A673 (cell line): ENCODE results near the gene GTF3C1. TPM values are rescaled to one million over a fixed set of nuclear protein-coding genes. Genes with fewer than 3 reads are reported as not detected.

Experiments used
- BruUV-seq: library from RNA; stranded (reverse); fragments of 400-500 nt; replicated peaks from 2 replicates; lab custom pipeline; 2021; lab: Mats Ljungman, UMichigan
- CTCF ChIA-PET: fragments of 300-600 bp; sonication (Branson Sonifier 250); formaldehyde crosslinking; loops from one replicate; lab custom pipeline; 2022; ENCODE audit warnings: antibody characterized with exemption; lab: Charles Lee
- POLR2A ChIA-PET: fragments of 300-600 bp; sonication (Branson Sonifier 250); formaldehyde crosslinking; loops from one replicate; lab custom pipeline; 2022; ENCODE audit warnings: antibody characterized with exemption; ENCODE audit not compliant: low non-redundant PET; lab: Charles Lee
- DNase-seq: peaks from one replicate; pipeline ENCODE4 v3.0.0-alpha.2; 2015; ENCODE audit warnings: low spot score
- H3K27ac ChIP-seq: fragments of 200-600 bp; sonication (generic); 2 replicates; pipeline ENCODE4 v1.5.1; 2016; ENCODE audit warnings: mixed run types, low read depth, mild to moderate bottlenecking, mixed read lengths, antibody characterized with exemption, low read length; ENCODE audit not compliant: poor library complexity, severe bottlenecking
- H3K27me3 ChIP-seq: fragments of 200-600 bp; sonication (generic); replicated peaks from 2 replicates; pipeline ENCODE4 v1.6.1; 2017; ENCODE audit warnings: mixed run types, low read depth, mild to moderate bottlenecking, mixed read lengths, antibody characterized with exemption, low read length; ENCODE audit not compliant: insufficient read depth, poor library complexity
- H3K36me3 ChIP-seq: fragments of 200-600 bp; sonication (generic); 2 replicates; pipeline ENCODE4 v1.6.1; 2016; ENCODE audit warnings: mixed run types, mild to moderate bottlenecking, mixed read lengths, antibody characterized with exemption, low read length; ENCODE audit not compliant: insufficient read depth, poor library complexity, severe bottlenecking
- H3K4me1 ChIP-seq: fragments of 200-600 bp; sonication (generic); 2 replicates; pipeline ENCODE4 v1.6.1; 2017; ENCODE audit warnings: mixed run types, mild to moderate bottlenecking, mixed read lengths, antibody characterized with exemption, low read length; ENCODE audit not compliant: insufficient read depth, poor library complexity, severe bottlenecking
- H3K4me3 ChIP-seq: fragments of 200-600 bp; sonication (generic); 2 replicates; pipeline ENCODE4 v1.5.1; 2016; ENCODE audit warnings: low read depth, mixed run types, mild to moderate bottlenecking, mixed read lengths, low read length; ENCODE audit not compliant: poor library complexity, severe bottlenecking
- H3K9me3 ChIP-seq: fragments of 200-600 bp; sonication (generic); 2 replicates; pipeline ENCODE4 v1.6.1; 2016; ENCODE audit warnings: mixed run types, low read depth, mild to moderate bottlenecking, mixed read lengths, antibody characterized with exemption, low read length; ENCODE audit not compliant: poor library complexity, severe bottlenecking
- EZH2 ChIP-seq: fragments of 200-600 bp; sonication (generic); IDR thresholded peaks from 2 replicates; pipeline ENCODE4 v1.6.1; 2017; ENCODE audit warnings: borderline replicate concordance, low read depth, mild to moderate bottlenecking, mixed read lengths, antibody characterized with exemption, low read length; ENCODE audit not compliant: poor library complexity, severe bottlenecking
- intact Hi-C: fragments of 100-400 bp; cut with micrococcal nuclease; formaldehyde crosslinking; loops from one replicate; pipeline ENCODE4 v1.10.0; 2022; ENCODE audit not compliant: unreplicated experiment
- total RNA-seq: library from RNA; stranded (reverse); gene quantifications from 2 replicates; pipeline ENCODE4 v1.2.3, GENCODE V29; 2021
- TF ChIP-seq, protein P1 (sequence below): fragments of 300-800, 200-600 bp; sonication (generic); conservative IDR thresholded peaks from 2 replicates; pipeline ENCODE4 v1.5.1; 2017; ENCODE audit warnings: low read depth, mild to moderate bottlenecking, antibody characterized with exemption, low read length, moderate library complexity, mixed read lengths

GTF3C1 gene
- total RNA-seq, 1 experiment from 2014 or later, result 94.2 TPM

DNA sequence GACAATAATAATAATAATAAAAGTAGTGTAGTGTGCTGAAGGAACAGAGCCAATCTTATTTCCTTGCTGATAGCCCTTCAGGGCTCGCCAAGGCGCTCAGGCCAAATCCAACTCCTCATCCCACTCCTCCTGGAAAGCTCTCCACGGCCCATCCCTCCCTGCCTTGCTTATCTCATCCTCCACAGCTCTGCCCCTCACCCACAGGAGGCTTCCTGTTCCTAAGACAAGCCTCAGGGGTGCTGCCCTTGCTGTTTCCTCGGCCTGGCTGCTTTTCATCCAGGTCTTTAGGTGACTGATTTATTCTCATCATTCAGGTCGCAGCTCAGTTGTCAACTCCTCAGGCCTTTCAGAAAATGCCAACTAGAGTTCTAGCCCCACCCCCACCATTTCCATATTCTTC, 11.2 kb downstream of the GTF3C1 start:
- Histone ChIP-seq H3K27ac (no peak overlapping the region), H3K4me3 (no peak overlapping the region), H3K9me3 (no peaks in the 10 kb centered on the region), H3K4me1 (no peaks in the 10 kb centered on the region), H3K36me3 (peaks cover 82% of the 10 kb centered on the region), H3K27me3 (no peaks in the 10 kb centered on the region)
- CTCF ChIA-PET, result no interaction called here
- TF ChIP-seq, protein P1, sequence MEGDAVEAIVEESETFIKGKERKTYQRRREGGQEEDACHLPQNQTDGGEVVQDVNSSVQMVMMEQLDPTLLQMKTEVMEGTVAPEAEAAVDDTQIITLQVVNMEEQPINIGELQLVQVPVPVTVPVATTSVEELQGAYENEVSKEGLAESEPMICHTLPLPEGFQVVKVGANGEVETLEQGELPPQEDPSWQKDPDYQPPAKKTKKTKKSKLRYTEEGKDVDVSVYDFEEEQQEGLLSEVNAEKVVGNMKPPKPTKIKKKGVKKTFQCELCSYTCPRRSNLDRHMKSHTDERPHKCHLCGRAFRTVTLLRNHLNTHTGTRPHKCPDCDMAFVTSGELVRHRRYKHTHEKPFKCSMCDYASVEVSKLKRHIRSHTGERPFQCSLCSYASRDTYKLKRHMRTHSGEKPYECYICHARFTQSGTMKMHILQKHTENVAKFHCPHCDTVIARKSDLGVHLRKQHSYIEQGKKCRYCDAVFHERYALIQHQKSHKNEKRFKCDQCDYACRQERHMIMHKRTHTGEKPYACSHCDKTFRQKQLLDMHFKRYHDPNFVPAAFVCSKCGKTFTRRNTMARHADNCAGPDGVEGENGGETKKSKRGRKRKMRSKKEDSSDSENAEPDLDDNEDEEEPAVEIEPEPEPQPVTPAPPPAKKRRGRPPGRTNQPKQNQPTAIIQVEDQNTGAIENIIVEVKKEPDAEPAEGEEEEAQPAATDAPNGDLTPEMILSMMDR, result no peak
- no peak for TF ChIP-seq EZH2
- BruUV-seq, result no TSS peak
- intact Hi-C loops, result no loop called here
- POLR2A ChIA-PET, result no interaction called here
- no peak for DNase-seq

DNA sequence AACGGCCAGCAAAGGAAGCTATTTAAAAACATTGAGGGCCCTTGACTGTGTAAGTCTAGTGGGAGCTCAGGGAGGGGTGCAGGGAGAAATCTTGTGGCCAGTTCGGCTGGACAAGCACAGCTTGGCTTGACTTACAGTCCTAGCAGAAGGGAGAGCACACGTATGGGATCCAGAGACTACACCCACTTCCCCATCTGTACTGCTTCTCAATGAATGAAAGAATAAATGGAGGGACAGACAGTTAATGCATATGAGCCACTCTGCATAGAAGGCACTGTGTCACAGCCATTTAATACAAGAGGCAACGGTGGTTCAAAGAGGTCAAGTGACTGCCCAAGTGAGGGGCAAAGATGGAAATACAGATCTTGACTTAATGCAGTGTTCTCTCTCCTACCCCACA, 15.5 kb downstream of the GTF3C1 start:
- H3K27ac ChIP-seq, result no peak overlapping the region
- no peaks in the 10 kb centered on the region for H3K9me3 ChIP-seq
- no TSS peak for BruUV-seq
- no peaks in the 10 kb centered on the region for H3K4me1 ChIP-seq
- intact Hi-C loops, result no loop called here
- CTCF ChIA-PET, result no interaction called here
- H3K36me3 ChIP-seq, result peaks cover 82% of the 10 kb centered on the region
- DNase-seq, result no peak
- H3K4me3 ChIP-seq, result no peak overlapping the region
- no peaks in the 10 kb centered on the region for H3K27me3 ChIP-seq
- POLR2A ChIA-PET, result no interaction called here
- TF ChIP-seq EZH2, result no peak

DNA sequence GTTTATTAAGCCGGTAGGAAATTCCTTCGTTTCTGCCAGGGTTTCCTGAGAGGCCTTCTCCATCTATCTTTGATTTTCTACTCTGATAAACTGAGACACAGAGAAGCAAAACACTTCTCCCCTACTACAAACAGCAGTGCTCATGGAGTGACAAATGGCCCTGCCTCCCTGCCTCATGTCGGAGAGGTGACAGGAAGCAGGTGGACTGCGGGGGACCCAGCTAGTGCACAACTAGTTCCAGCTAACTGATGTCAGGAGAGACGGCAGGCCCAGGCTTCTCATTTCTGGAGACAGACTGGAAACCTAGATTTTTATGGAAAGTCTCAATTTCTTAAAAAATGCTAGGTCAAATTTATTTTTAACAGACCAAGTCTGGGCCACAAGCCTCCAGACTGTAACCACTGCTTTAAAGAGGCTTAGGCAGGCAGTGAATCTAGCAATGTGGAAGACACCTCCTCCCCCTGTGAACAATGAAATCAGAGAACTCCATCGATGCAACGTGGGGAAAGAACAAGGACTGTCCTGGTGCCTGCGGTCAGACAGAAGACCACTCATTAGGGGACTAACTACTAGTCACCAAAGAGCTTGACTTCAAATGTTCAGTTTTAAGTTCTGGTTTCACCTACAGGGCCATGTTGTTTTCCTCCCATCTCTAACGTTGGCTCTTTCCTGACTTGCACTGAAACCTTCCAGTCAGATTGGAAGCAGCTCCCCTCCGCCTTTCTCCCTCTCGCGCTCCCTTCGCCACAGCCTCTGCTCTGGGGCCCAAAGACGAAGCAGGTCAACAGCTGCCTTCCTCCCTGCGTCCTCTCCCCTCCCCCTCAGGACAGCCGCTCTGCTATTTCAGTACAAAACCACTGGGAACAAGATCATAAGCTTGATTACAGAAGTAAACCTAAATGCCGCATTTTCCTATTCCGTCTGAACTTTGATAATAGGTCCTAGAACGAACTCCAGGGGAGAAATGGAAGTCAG, 17.6 kb downstream of the GTF3C1 start:
- CTCF ChIA-PET, result no interaction called here
- TF ChIP-seq, protein P1, result no peak
- no peak for TF ChIP-seq EZH2
- intact Hi-C loops, result no loop called here
- Histone ChIP-seq H3K27ac (no peak overlapping the region), H3K4me1 (no peaks in the 10 kb centered on the region), H3K4me3 (no peak overlapping the region), H3K27me3 (no peaks in the 10 kb centered on the region), H3K36me3 (peaks cover 85% of the 10 kb centered on the region), H3K9me3 (no peaks in the 10 kb centered on the region)
- no peak for DNase-seq
- BruUV-seq, result no TSS peak
- POLR2A ChIA-PET, result no interaction called here

DNA sequence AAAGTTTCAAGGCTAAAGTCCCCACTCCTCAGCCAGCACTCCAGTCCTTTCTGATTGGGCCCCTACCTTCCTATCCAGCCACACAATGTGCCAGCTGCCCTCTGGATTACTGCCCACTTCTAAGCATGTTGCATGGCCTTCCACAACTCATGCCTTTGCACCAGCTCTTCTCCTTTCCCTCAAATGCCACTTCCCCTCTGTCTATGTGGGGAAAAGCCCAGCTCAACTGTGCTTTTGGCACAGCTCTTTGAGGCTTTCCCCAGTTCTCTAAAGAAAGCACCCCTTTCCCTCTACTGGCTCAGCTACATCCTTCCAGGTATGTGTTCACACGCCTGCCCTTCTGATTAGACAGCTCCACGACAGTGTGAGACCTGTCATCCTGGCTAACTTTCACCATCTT, 18.5 kb downstream of the GTF3C1 start:
- no TSS peak for BruUV-seq

More for the DNA sequence above, 18.5 kb downstream of the GTF3C1 start:
- no peak for TF ChIP-seq EZH2
- TF ChIP-seq, protein P1, result no peak
- no peaks in the 10 kb centered on the region for H3K9me3 ChIP-seq
- no peaks in the 10 kb centered on the region for H3K4me1 ChIP-seq
- H3K27ac ChIP-seq, result no peak overlapping the region
- ChIA-PET CTCF (no interaction called here), POLR2A (no interaction called here)
- no peak overlapping the region for H3K4me3 ChIP-seq
- peaks cover 84% of the 10 kb centered on the region for H3K36me3 ChIP-seq
- no peak for DNase-seq
- intact Hi-C loops, result no loop called here
- H3K27me3 ChIP-seq, result no peaks in the 10 kb centered on the region
